Hindlimb muscle (tissue), 1 donor: ENCODE data around the gene LBHD2. TPM values are rescaled to one million over a fixed set of nuclear protein-coding genes. Genes with fewer than 3 reads are reported as not detected.

ENCODE experiments used
- DNase-seq: peaks from one replicate; pipeline ENCODE4 v3.0.0-alpha.2; 2013
- polyA plus RNA-seq: library from polyadenylated mRNA; unstranded; fragments of 120-200 nt; gene quantifications from one replicate; pipeline ENCODE4 v1.2.1, GENCODE V29; 2013; ENCODE audit not compliant: insufficient read length

Gene LBHD2
- polyA plus RNA-seq, 1 donor: not detected

DNA sequence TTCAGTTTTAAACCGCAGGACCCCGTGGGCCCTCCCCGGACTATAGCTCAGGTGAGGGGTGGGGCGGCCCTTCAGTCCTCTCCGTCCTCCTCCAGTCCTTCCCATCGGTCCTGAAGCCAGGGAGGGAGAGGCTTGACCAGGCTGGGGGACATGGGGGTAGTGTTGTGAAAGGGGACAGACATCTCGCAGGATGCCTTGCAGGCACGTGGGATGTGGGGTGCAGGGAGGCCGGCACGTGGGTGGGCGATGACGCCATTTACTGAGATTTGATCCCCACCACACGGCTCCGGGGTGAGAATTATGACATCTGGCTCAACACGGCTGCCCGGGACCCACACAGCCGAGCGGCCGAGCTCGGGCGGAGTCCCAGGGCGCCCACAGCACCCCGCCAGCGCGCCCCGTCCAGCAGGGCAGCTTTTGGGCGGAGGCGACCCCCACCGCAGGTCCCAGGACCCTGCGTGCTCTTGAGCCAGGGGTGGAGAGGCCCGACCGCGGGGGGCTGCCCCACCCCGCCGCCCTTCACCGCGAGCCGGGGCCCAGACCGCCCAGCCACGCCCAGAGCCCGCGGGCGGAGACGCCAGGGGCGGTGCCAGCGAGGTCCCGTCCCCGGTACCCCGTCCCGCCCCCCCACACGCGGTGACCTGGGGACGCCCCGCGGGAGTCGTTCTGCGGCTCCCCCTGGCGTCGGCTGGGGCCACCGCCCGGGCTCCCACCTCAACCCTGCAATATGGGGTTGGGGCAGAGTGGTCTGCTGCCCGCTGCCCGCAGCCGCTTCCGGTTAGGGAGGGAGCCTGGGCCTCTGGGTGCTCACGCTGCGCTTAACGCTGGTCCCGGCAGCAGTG is 7.3 kb downstream of the LBHD2 start:
- no peak for DNase-seq

DNA sequence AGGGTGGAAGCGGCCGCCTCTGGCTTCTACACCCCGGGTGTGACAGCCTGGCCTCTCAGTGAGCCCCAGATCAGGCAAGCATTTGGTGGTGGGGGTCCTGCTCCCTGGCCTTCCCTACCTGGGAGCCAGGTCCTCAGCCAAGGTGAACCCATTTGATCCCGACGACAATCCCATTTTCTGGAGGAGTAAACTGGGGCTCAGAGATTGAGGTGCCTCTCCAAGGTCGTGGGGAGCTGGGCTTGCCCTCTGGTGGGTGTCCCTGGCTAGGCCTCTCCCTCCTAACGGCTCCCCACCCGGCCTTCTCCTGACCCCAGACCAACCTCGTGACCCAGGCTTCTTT is 7.8 kb downstream of the LBHD2 start:
- DNase-seq: no peak

DNA sequence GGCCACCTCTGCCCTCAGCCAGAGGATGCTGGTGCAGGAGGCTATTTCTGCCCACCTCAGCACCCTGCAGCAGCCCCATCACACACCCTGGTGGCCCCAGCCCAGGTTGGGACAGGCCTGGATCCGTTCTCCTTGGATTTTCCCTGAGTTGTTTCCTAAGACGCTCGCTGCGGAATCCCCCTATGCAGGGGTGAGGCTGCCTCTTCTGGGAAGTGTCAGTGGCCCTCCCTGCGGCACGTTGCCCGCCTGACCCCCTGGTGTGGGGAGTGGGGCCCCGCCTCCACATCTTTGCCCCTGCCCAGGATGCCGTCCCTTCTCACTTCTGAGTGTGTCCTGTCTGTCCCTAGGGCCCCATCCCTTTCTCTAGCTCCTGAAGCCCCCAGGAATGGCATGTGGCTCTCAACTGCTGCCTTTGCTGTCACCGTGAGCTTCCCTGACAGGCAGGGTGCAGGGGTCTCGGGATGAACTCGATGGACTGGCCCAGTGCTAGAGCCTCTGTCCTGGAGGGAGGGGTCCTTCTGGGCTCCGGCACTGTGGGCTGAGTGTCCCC is 9.9 kb downstream of the LBHD2 start:
- DNase-seq: no peak

DNA sequence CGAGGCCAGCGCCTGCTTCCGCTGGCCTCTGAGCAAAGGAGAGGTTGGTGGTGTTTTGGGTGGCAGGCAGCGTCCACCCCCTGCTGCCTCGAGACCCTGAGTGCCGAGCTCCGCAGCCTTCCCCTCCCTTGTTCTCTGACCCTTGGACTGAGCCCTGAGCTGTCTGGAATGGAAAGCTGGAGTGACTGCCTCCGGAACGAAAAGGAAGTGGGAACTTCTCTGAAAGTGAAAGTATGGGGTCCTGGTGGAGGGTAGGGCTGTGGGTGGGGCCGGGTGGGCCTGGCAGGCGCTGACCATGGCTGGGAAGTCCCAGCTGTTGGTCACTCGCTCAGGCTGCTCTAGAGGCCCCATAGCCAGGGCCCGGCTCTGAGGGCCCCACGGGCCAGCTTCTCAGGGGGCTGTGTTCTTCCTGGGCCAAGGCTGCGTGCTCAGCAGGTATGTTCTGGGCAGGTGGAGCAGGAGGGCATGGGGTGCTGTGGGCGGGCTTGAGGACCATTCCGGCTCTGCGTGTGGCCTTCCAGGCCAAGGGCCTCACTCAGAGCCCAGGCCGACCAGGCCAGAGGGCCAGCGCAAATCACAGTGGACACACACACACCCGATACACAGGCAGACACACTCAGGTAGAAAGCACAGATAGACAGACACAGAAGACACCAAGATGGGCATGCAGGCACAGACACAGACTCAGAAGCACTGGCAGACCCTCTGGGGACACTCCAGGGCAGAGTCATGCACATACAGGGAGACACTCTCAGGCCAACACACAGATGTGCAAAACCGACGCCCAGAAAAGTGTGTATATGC is 10.6 kb downstream of the LBHD2 start, which contains the start of gene EXOC3L4:
TSS of gene EXOC3L4 (plus strand) at position 320 of the 804 bp plus-strand sequence. CDS start 5,495 bp downstream, outside the sequence.
- DNase-seq: no peak

DNA sequence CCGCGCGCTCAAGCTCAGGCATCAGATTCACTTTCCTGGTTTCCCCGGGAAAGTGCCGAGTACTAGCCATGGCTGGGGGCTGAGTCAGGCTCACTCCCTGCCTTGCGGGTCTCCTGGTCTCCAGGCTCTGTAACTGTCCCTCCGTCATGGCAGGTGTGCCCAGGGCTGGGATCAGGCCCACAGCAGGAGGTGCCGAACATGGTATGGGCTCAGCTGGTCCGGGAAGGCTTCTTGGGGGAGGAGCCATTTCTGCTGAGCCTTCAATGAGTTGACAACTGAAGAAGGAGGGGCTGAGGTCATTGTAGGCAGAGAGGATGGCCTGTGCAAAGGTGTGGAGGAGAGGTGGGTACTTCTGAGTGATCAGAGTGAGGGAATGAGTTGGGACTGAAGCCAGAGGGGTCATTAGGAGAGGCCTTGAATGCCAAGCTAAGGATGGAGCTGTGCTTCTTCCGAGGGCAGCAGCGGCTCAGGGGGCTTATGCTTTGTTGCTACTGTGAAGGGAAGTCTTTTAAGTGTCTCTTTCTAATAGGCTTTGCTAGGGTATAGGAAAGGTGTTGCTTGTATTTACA is 11.3 kb downstream of the LBHD2 start:
- no peak for DNase-seq

DNA sequence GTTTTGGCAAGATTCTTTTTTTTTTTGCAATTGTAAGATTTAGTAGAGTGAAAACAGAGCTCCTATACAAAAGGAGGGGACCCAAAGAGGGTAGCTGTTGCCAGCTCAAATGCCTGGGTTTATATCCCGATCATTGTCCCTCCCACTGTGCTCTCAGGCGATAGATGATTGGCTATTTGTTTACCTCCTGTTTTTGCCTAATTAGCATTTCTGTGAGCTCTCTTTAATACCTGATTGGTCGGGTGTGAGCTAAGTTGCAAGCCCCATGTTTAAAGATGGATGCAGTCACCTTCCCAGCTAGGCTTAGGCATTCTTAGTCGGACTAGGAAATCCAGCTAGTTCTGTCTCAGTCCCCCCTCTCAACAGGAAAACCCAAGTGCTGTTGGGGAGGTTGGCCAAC is 12.4 kb downstream of the LBHD2 start:
- no peak for DNase-seq

DNA sequence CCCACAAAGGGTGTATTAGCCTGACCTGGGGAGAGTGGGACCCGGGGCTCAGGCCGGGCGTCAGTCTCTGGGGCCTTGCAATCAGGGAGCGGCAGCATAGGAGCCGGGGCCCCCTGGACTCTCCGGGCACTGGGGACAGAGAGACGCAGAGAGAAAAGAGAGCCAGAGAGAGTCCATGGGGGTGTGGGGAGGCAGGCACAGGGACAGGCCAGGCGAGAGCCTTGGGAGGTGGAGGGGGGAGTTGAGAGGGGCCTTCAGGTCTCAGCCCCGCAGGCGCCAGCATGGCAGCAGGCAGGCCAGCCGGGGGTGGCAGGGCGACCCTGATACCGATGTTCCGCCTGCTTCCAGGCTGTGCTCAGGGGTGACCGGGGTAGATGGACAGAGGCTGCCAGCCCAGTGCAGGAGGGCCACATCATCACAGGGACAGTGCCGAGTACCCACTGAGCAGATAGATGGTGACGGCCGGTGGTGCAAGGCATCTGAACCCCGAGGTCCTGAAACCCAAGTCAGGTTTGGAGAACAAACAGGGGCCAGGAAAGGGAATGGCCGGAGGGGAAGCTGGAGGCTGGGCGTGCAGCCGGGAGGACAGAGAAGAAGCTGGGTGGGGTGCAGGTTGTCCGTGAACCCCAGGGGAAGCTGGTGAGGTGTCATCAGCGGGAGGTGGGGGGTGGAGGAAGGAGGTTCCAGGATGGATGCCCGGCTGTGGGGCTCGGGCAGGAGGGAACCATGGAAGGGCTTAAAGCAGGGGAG is 13.4 kb downstream of the LBHD2 start:
- no peak for DNase-seq

DNA sequence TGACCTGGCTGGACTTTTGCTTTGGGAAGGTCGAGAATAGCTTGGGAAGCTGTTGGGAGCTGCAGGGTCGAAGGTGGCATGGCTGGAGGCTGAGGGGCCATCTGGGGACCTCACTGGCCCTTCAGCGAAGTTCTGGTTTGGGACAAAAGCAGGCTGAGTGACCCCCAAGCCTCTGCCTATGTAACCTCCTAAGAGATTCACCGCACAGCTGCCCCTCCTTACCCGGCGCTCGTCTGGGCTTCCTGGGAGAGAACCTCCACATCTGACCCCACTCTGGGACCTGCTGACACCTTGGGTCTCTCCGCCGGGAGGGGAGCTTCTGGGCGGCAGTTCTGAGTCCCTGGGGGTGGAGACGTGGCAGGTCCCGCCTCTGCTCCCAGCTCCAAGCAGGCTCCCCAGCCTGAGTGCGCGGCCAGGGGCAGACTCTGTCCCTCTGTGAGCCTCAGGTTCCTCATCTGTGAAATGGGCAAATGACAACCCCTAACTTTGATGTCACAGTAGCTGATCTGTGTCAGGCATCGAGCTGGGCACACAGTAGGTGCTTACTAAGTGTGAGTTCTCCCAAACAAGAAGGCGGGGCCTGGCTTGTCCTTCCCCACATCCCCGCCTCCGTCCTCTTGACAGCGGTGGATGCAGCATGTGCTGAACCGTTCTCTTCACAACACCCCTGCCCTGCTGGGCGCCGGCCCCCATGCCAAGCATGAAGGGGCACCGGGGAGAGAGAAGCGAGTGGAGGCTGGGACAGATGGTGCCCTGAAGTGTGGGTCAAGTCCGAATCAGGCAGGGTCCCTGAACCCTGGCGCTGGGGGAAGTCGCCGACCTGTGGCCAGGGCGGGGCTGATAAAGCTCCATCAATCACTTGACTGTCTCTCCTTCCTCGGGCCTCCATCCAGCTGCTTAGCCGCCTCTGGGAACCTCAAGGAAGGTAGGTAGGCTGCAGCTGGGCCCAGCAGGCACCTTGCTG is 14.3 kb downstream of the LBHD2 start:
- DNase-seq: no peak

DNA sequence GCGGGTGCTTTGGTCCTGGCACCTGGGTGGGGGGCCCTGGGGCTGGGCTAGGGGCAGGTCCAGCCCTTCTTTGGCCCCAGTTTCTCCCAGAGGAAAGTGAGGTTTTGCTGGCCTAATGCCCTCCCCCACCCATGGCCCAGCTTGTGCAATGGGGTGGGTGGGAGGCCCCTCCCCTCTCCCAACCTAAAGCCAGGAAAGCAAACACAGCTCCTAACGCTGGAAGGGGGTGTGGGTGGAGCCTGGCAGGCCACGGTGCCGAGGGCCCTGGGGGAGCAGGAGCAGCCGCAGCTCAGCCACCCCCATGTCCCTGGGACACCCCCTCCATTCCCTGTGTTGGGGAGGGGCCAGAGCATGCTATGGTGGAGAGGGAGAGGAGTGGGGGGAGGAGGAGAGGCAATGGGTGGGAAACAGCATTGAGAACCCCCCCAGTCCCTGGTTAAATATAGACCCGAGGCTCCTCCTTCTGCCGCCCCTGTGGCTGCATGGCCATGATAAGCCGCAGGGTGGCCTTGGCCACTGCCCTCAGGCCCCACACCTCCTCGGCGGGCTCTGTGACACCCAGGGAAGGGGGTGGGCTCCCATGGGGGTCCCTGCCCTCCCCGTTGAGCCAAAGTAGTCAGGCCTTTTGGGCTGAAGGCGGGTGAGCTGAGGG is 15.2 kb downstream of the LBHD2 start:
- no peak for DNase-seq

DNA sequence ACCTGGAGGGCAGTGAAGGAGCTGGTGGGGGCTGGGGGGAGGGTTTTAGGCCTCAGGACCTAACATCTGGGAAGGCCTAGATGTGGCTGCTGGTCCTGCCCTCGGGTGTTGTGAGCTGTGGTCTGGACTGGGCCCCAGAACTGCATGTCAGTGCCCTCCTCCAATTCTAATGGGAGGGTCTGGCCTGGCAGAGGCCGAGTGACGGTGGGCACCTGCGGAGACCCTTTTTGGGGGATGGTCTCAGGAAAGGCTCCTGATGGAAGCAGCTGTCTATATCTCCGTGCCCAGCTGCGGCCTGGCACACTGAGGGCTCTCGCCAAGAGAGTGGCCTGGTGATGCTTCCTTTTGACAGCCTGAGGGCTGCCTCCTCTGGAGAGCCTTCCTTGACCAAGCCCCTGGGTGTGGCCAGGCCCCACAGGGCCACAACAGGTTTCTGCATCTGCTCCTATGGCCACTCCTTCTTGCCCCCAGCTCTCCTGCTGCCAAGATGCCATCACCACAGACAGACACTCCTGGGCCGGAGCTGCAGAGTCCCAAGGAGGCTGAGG is 15.8 kb downstream of the LBHD2 start:
- no peak for DNase-seq

DNA sequence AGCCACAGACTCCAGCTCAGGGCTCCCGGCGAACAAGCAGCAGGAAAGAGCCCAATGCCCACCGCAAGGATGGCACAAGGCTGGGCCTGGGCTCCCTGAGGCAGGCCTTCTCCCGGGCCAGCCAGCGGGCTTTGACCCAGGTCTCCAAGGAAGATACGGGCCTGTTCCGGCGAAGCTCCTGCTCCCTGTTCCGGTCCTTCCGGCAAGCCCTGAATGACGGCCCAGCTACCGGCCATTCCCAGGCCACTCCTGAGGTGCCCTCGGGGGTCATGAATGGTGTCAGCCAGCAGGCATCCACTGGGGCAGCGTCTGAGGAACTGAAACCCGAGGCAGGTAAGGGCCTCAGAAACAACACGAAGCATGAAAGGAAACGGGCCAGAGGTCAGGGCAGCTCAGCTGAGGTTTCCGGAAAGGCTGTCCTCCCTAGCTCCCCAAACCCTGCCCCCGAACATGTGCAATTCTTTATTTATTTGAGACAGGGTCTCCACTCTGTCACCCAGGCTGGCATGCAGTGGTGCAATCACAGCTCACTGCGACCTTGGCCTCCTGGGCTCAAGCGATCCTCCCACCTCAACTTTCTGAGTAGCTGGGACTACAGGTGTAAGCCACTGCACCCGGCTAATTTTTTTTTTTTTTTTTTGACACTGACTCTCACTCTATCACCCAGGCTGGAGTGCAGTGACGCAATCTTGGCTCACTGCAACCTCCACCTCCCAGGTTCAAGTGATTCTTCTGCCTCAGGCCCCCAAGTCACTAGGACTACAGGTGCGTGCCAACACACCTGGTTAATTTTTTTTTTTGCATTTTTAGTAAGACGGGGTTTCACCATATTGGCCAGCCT is 16.5 kb downstream of the LBHD2 start:
- DNase-seq: no peak

DNA sequence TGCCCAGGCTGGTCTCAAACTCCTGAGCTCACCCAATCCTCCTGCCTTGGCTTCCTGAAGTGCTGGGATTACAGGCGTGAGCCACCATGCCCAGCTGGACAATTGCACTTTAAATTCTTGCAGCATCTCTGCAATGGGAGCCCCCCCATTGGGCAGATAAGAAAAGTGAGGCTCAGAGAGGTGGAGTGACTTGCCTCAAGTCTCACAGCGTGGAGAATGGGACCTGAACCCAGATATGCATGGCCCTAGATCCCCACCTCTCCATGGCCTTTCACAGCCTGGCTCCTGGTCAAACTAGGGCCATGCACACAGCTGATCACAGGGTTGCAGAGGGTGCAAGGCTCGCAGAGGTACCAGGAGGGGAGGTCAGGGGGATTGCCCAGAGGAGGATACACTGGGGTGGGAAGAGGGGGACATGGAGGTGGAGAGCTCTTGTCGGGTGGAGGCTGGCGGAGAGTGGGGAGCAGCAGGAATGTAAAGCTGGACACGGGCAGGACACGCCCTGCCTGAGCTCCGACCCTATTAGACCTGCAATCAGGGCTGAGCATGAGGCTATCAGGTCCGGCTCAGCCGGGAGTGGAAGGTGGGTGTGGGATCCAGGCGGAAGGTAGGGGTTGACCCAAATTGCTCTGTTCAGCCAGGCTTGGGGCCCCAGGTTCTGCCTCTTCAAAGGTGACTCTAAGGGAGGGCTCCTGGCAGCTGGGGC is 17.4 kb downstream of the LBHD2 start:
- no peak for DNase-seq

DNA sequence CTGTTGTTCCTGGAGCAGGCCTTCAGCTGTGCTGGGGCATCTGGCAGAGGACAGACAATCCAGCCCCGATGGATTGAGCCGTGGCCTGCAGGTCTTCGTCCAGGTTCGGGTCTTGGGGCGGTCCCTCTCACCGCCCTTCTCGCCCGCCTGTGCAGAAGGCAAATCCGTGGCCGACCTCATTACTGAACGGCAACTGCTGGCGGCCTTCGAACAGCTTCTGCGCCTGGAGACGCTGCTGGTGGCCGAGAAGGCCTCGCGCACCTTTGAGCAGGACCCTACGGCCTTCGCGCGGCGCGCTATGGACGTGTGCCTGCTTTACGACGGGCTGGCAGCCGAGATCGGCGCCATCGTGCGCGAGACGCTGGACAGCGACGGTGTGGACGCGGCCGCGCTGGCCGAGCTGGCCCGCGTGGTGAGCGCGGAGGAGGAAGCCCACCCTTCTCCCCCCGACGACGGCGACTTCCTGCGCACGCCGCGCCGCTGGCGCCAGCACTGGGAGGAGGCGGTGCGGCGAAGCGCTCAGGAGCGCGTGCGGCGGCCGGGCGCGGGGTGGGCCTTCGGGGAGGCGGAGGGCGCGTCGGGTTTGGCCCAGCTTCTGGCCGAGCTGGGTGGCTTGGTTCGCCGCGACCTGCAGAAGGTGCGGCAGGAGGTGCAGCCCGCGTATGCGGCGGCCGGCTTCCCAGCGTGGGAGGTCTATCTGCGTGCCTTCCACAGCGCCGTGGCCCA is 18.1 kb downstream of the LBHD2 start:
- DNase-seq: no peak

DNA sequence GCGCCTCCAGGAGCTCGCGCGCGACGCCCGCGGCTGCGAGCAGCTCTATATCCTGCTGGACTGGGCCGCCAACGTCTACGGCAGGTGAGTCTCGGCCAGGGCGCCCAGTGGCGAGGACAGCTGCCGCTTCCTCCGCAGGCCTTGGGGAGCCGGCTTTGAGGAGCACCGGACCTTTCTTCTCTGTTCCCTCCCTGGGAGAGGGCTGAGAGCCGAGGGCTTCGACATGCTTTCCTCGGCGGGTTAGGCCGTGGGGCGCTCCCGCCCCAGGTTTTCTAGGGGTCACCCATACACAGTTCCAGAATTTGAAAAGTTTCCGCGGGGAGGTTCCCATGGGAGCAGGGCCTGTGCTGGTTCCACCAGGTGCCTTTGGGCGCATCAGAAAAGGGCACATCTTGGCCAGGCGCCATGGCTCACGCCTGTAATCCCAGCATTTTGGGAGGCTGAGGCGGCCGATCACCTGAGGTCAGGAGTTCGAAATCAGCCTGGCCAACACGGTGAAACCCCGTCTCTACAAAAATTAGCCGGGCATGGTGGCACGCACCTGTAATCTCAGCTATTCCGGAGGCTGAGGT is 18.8 kb downstream of the LBHD2 start:
- DNase-seq: no peak

DNA sequence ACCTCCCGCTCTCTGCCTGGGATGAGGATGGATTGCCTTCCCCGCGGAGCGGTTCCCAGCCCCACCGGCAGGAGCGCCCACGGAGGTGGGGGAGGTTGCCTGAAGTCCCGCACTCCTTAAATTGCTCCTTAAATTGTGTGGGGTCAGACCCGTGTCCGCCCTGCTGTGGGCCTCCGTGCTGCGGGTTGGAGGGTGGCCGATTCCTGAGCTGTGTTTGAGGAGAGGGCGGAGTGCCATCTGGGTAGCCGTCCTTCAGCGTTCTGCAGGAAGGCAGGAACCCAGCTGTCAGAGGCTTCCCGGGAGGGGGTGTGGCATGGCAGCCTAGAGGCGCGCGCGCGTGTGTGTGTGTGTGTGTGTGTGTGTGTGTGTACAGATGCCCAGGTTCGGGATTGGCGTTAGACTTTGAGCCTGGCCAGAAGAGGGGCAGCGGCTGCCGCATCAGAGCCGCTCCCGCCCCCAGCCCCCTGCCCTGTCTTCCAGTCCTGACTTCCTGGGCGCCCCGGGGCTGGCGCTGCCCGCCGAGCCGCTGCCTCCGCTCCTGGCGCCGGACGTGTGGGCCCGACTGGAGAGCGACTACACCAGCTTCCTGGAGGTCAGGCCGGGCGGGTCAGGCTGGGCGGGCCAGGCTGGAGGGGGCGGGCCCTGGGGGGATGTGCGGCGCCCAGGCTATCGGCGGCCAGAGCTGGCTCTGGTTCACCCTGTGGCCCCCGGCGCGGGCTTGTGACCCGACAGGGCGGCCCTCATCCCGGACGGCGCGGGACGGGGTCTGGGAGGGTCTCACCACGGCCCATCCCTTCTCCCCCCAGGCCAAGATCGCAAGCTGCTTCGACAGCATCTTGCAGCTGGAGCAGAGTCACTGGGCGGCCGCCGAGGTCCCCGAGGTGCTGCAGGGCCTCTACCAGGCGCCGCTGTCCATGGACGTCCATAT is 19.7 kb downstream of the LBHD2 start:
- no peak for DNase-seq

DNA sequence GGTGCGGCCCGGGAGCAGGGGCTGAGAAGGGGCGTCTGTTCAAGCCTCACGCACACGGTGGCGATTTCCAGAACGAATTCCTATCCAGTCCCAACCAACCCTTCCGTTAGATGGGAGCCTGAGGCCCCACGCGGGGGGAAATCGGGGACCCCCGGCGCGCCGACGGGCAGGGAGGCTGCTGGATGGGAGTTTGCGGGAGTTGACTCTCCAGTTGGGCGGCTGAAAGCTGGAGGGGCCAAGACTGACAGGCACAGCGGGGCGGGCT is 20.3 kb downstream of the LBHD2 start:
- no peak for DNase-seq
